GM18502 (cell line): ENCODE data around the gene CREB3L1.

Experiments
- ATAC-seq: cut with Tn5 transposase; IDR thresholded peaks from one replicate; pipeline ENCODE4 v1.9.1; 2021; ENCODE audit warnings: mild to moderate bottlenecking; ENCODE audit not compliant: unreplicated experiment, poor library complexity

CREB3L1 gene

GRCh38 chr11:46277622-46278386 lies at the start of gene CREB3L1:
CREB3L1 (plus strand) TSS chr11:46277662; CDS start chr11:46278112, 450 bp downstream.
- peak; percentile 67 for ATAC-seq

- no peak for ATAC-seq
These were observed 48.2 kb upstream of the CREB3L1 start for GRCh38 chr11:46229230-46229629.

GRCh38 chr11:46234311-46234710 lies 43.2 kb upstream of the CREB3L1 start:
- ATAC-seq = no peak

- ATAC-seq = no peak
These were observed 41.4 kb upstream of the CREB3L1 start for GRCh38 chr11:46235777-46236688.

GRCh38 chr11:46236918-46237247 lies 40.6 kb upstream of the CREB3L1 start:
- no peak for ATAC-seq

GRCh38 chr11:46237248-46238077 lies 40.0 kb upstream of the CREB3L1 start:
- ATAC-seq = peak; percentile 31

GRCh38 chr11:46238078-46238966 lies 39.1 kb upstream of the CREB3L1 start:
- peak; percentile 48 for ATAC-seq

GRCh38 chr11:46238967-46239800 lies 38.3 kb upstream of the CREB3L1 start:
- ATAC-seq = peak; percentile 77

- ATAC-seq = no peak
These were observed 37.7 kb upstream of the CREB3L1 start for GRCh38 chr11:46239801-46240061.

GRCh38 chr11:46240371-46240770 lies 37.1 kb upstream of the CREB3L1 start:
- no peak for ATAC-seq

- no peak for ATAC-seq
These were observed 36.6 kb upstream of the CREB3L1 start for GRCh38 chr11:46240861-46241260.

GRCh38 chr11:46242041-46242951 lies 35.2 kb upstream of the CREB3L1 start:
- no peak for ATAC-seq

GRCh38 chr11:46242952-46243795 lies 34.3 kb upstream of the CREB3L1 start:
- peak; percentile 74 for ATAC-seq

- no peak for ATAC-seq
These were observed 33.7 kb upstream of the CREB3L1 start for GRCh38 chr11:46243796-46244109.

- no peak for ATAC-seq
These were observed 30.9 kb upstream of the CREB3L1 start for GRCh38 chr11:46246521-46246920.

GRCh38 chr11:46247090-46247489 lies 30.4 kb upstream of the CREB3L1 start:
- no peak for ATAC-seq

- no peak for ATAC-seq
These were observed 29.8 kb upstream of the CREB3L1 start for GRCh38 chr11:46247659-46248058.
